ENCODE results near the gene NMT1.

NMT1 gene

GRCh38 chr17:45150911-45151809, 90.0 kb downstream of the NMT1 start:
- DNase-seq (ENCODE audit: low spot score) = no peak

GRCh38 chr17:45155029-45155428, 93.9 kb downstream of the NMT1 start:
- DNase-seq (ENCODE audit: low spot score) = no peak

GRCh38 chr17:45155483-45155882, 94.4 kb downstream of the NMT1 start:
- DNase-seq (ENCODE audit: low spot score) = no peak

- DNase-seq (ENCODE audit: low spot score) = no peak
Measured at GRCh38 chr17:45156242-45156641, 95.1 kb downstream of the NMT1 start.

Measured in AG08395 (cell line).